Effector CD4-positive, alpha-beta T cell (primary cell): ENCODE data around the gene SLC7A6.

ENCODE experiments used
- DNase-seq: peaks from one replicate; pipeline ENCODE4 v3.0.0-alpha.2; 2020

The SLC7A6 gene

DNA sequence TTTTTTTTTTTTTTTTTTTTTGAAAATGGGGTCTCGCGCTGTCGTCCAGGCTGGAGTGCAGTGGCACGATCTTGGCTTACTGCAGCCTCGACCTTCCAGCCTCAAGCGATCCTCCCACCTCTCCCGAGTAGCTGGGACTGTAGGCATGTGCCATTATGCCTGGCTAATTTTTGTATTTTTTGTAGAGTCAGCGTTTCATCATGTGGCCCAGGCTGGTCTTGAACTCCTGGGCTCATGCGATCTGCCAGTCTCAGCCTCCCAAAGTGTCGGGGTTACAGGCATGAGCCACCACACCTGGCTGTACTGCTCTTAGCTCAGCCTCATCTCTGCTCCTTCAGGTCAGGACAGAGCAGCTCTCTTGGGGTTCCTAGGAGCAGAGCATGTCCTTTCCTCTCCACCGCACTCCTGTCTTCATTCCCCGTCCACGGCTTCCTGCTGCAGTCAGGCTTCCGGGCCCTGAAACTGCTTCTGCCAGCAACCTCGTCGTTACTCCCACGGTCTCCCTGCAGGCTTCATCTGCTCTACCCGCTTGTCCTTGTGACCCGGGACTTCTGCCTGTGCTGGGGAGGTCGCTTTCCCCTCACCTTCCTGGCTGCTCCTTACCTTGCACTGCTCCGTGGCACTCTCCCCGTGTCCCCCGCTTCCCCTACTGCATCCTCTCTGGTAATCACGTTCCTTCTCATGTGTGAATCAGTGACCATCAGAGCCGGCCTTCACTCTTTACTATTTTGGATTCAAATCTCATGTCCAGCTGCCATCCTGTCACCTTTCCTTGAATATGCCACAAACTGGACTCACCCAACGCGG, 84.5 kb downstream of the SLC7A6 start:
- no peak for DNase-seq

GRCh38 chr16:68349838-68350410, 85.6 kb downstream of the SLC7A6 start:
- DNase-seq, result no peak

- DNase-seq, result no peak
Observed at GRCh38 chr16:68350813-68351350, 86.6 kb downstream of the SLC7A6 start.
